CD4-positive, alpha-beta memory T cell (primary cell): ENCODE results near the gene TLL1. TPM values are rescaled to one million over a fixed set of nuclear protein-coding genes. Genes with fewer than 3 reads are reported as not detected.

Source experiments
- CTCF ChIA-PET: fragments of 350-600 bp; sonication (Branson Sonifier 250); formaldehyde crosslinking; loops from one replicate; lab custom pipeline; 2021; ENCODE audit warnings: inconsistent platforms; ENCODE audit not compliant: partially characterized antibody; lab: Charles Lee
- POLR2A ChIA-PET: fragments of 350-600 bp; sonication (Branson Sonifier 250); formaldehyde crosslinking; loops from one replicate; lab custom pipeline; 2021; ENCODE audit not compliant: partially characterized antibody; lab: Charles Lee
- DNase-seq, 5 donors: peaks; one replicate each; pipeline versions ENCODE4 v3.0.0 to v3.0.0-alpha.2; 2020 to 2022; ENCODE audit warnings: mixed read lengths in 1 of 5
- H3K27ac ChIP-seq: one replicate; pipeline ENCODE4 v1.7.0; 2013; ENCODE audit warnings: low read depth, low read length
- H3K27me3 ChIP-seq: 2 replicates; pipeline ENCODE4 v1.7.0; 2013; ENCODE audit warnings: mild to moderate bottlenecking, low read length, moderate library complexity; ENCODE audit not compliant: insufficient read depth
- H3K36me3 ChIP-seq: 2 replicates; pipeline ENCODE4 v1.7.0; 2013; ENCODE audit warnings: mild to moderate bottlenecking, low read length, moderate library complexity; ENCODE audit not compliant: insufficient read depth
- H3K4me1 ChIP-seq: 2 replicates; pipeline ENCODE4 v1.7.0; 2013; ENCODE audit warnings: mild to moderate bottlenecking, low read length, moderate library complexity; ENCODE audit not compliant: insufficient read depth
- H3K4me3 ChIP-seq, 2 donors: one replicate each; pipeline ENCODE4 v1.7.0; 2013; ENCODE audit warnings: low read length in 2 of 2, mild to moderate bottlenecking in 1 of 2
- H3K9me3 ChIP-seq, 2 donors: one replicate each; pipeline ENCODE4 v1.7.0; 2013; ENCODE audit warnings: low read length in 2 of 2, control low read depth in 1 of 2; ENCODE audit not compliant: control insufficient read depth in 1 of 2
- H3K27ac Mint-ChIP-seq, 7 donors: one replicate each; pipeline ENCODE4 v1.8.0; 2020 to 2021; ENCODE audit warnings: mixed read lengths in 7 of 7, mild to moderate bottlenecking in 6 of 7, inconsistent platforms in 3 of 7, moderate library complexity in 3 of 7
- H3K27me3 Mint-ChIP-seq, 2 donors: one replicate each; pipeline ENCODE4 v1.8.0; 2020 to 2021; ENCODE audit warnings: mixed read lengths in 2 of 2
- H3K36me3 Mint-ChIP-seq, 2 donors: one replicate each; pipeline ENCODE4 v1.8.0; 2020 to 2021; ENCODE audit warnings: mixed read lengths in 2 of 2, inconsistent platforms in 1 of 2, mild to moderate bottlenecking in 1 of 2
- H3K4me1 Mint-ChIP-seq, 4 donors: one replicate each; pipeline ENCODE4 v1.8.0; 2020 to 2021; ENCODE audit warnings: mixed read lengths in 4 of 4, mild to moderate bottlenecking in 1 of 4
- H3K4me3 Mint-ChIP-seq, 8 donors: one replicate each; pipeline ENCODE4 v1.8.0; 2020 to 2021; ENCODE audit warnings: mixed read lengths in 8 of 8, mild to moderate bottlenecking in 7 of 8, moderate library complexity in 6 of 8, inconsistent platforms in 3 of 8
- H3K9me3 Mint-ChIP-seq, 8 donors: one replicate each; pipeline ENCODE4 v1.8.0; 2020 to 2021; ENCODE audit warnings: mixed read lengths in 8 of 8, mild to moderate bottlenecking in 5 of 8, inconsistent platforms in 3 of 8, moderate library complexity in 1 of 8
- intact Hi-C: fragments of 100-400 bp; cut with micrococcal nuclease; formaldehyde crosslinking; loops from one replicate; pipeline ENCODE4 v1.15.1; 2023
- polyA plus RNA-seq, 2 donors: library from polyadenylated mRNA; unstranded; fragments of 300-500 nt; fragmentation: Illumina TruSeq; gene quantifications; one replicate each; pipeline ENCODE4 v1.2.3, GENCODE V29; 2021
- total RNA-seq, 2 experiments: library from RNA; stranded (reverse); gene quantifications; one replicate each; pipeline ENCODE4 v1.2.3, GENCODE V29; 2021

TLL1 gene
- total and polyA plus RNA-seq, 4 experiments from 2014 or later = not detected

GRCh38 chr4:165867961-165868360, 5.1 kb upstream of the TLL1 start:
- no peak overlapping the region for H3K4me3 Mint-ChIP-seq
- H3K36me3 Mint-ChIP-seq = no peaks in the 10 kb centered on the region
- H3K27ac Mint-ChIP-seq = no peak overlapping the region
- ChIA-PET CTCF (no interaction called here), POLR2A (no interaction called here)
- H3K9me3 ChIP-seq = no peaks in the 10 kb centered on the region
- DNase-seq = no peak
- no peaks in the 10 kb centered on the region for H3K4me1 ChIP-seq
- no peak overlapping the region for H3K27ac ChIP-seq
- H3K27me3 Mint-ChIP-seq = peaks cover 13 to 14% of the 10 kb centered on the region in 2 donors
- H3K27me3 ChIP-seq = no peaks in the 10 kb centered on the region
- no peak overlapping the region for H3K4me3 ChIP-seq
- H3K9me3 Mint-ChIP-seq = peaks cover 0 to 6% (median 0%) of the 10 kb centered on the region in 8 donors
- H3K36me3 ChIP-seq = no peaks in the 10 kb centered on the region
- H3K4me1 Mint-ChIP-seq = peaks cover 1 to 6% (median 3%) of the 10 kb centered on the region in 4 donors
- intact Hi-C loops = no loop called here

DNA sequence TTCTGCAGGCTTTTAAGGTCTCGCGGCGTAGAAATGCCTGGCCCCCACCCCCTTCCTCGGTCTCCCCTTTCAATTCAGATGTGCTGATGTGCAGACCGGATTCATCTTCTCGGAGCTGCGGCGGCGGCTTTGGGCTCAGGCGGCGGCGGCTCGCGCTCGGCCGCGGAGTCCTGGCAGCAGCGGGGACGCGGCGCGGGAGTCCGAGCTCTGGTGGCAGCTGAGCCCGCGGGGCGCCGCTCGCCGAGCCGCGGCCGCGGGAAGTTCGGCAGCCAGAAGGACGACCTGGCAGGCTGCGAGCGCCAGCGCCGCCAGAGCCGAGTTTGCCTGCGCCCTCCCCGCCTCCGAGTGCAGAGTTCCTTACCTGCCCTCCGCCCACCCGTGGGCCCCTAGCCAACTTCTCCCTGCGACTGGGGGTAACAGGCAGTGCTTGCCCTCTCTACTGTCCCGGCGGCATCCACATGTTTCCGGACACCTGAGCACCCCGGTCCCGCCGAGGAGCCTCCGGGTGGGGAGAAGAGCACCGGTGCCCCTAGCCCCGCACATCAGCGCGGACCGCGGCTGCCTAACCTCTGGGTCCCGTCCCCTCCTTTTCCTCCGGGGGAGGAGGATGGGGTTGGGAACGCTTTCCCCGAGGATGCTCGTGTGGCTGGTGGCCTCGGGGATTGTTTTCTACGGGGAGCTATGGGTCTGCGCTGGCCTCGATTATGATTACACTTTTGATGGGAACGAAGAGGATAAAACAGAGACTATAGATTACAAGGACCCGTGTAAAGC, 448 bp downstream of the TLL1 start:
- Histone ChIP-seq H3K27me3 (no peaks in the 10 kb centered on the region), H3K36me3 (no peaks in the 10 kb centered on the region), H3K27ac (no peak overlapping the region), H3K9me3 (no peaks in the 10 kb centered on the region), H3K4me3 (no peak overlapping the region), H3K4me1 (no peaks in the 10 kb centered on the region)
- intact Hi-C loops = no loop called here
- POLR2A ChIA-PET = no interaction called here
- peaks cover 5 to 15% (median 9%) of the 10 kb centered on the region in 4 donors for H3K4me1 Mint-ChIP-seq
- H3K36me3 Mint-ChIP-seq = no peaks in the 10 kb centered on the region
- H3K9me3 Mint-ChIP-seq = peaks cover 0 to 7% (median 0%) of the 10 kb centered on the region in 8 donors
- CTCF ChIA-PET = no interaction called here
- DNase-seq = no peak
- H3K27ac Mint-ChIP-seq = no peak overlapping the region
- peaks cover 30 to 35% of the 10 kb centered on the region in 2 donors for H3K27me3 Mint-ChIP-seq
- peak overlapping the region in 6 of 8 donors; percentile 6 to 75 (median 41) for H3K4me3 Mint-ChIP-seq

- peak overlapping the region in 5 of 8 donors; percentile 6 to 64 (median 52) for H3K4me3 Mint-ChIP-seq
- no peak overlapping the region for H3K27ac Mint-ChIP-seq
- H3K9me3 ChIP-seq = no peaks in the 10 kb centered on the region
- no peak overlapping the region for H3K27ac ChIP-seq
- CTCF ChIA-PET = no interaction called here
- H3K4me1 ChIP-seq = no peaks in the 10 kb centered on the region
- H3K27me3 Mint-ChIP-seq = peaks cover 30 to 35% of the 10 kb centered on the region in 2 donors
- POLR2A ChIA-PET = no interaction called here
- H3K36me3 ChIP-seq = no peaks in the 10 kb centered on the region
- no peaks in the 10 kb centered on the region for H3K27me3 ChIP-seq
- intact Hi-C loops = no loop called here
- DNase-seq = no peak
- H3K36me3 Mint-ChIP-seq = no peaks in the 10 kb centered on the region
- peaks cover 5 to 15% (median 9%) of the 10 kb centered on the region in 4 donors for H3K4me1 Mint-ChIP-seq
- peaks cover 0 to 7% (median 0%) of the 10 kb centered on the region in 8 donors for H3K9me3 Mint-ChIP-seq
- H3K4me3 ChIP-seq = no peak overlapping the region
Observed at GRCh38 chr4:165874072-165874790, 1.2 kb downstream of the TLL1 start.

GRCh38 chr4:165874791-165875371, 1.8 kb downstream of the TLL1 start:
- DNase-seq = no peak
- no peak overlapping the region for H3K27ac Mint-ChIP-seq
- Histone ChIP-seq H3K9me3 (no peaks in the 10 kb centered on the region), H3K4me1 (no peaks in the 10 kb centered on the region), H3K27me3 (no peaks in the 10 kb centered on the region), H3K27ac (no peak overlapping the region), H3K4me3 (no peak overlapping the region), H3K36me3 (no peaks in the 10 kb centered on the region)
- no peaks in the 10 kb centered on the region for H3K36me3 Mint-ChIP-seq
- H3K27me3 Mint-ChIP-seq = peaks cover 30 to 35% of the 10 kb centered on the region in 2 donors
- intact Hi-C loops = no loop called here
- CTCF ChIA-PET = no interaction called here
- peaks cover 5 to 15% (median 9%) of the 10 kb centered on the region in 4 donors for H3K4me1 Mint-ChIP-seq
- peaks cover 0 to 7% (median 0%) of the 10 kb centered on the region in 8 donors for H3K9me3 Mint-ChIP-seq
- peak overlapping the region in 2 of 8 donors; percentile 44 to 62 for H3K4me3 Mint-ChIP-seq
- POLR2A ChIA-PET = no interaction called here

GRCh38 chr4:165875446-165875845, 2.4 kb downstream of the TLL1 start:
- Histone ChIP-seq H3K27me3 (no peaks in the 10 kb centered on the region), H3K4me1 (no peaks in the 10 kb centered on the region), H3K4me3 (no peak overlapping the region), H3K27ac (no peak overlapping the region), H3K9me3 (no peaks in the 10 kb centered on the region), H3K36me3 (no peaks in the 10 kb centered on the region)
- CTCF ChIA-PET = no interaction called here
- intact Hi-C loops = no loop called here
- POLR2A ChIA-PET = no interaction called here
- no peak for DNase-seq
- no peaks in the 10 kb centered on the region for H3K36me3 Mint-ChIP-seq
- no peak overlapping the region for H3K27ac Mint-ChIP-seq
- H3K4me3 Mint-ChIP-seq = peak overlapping the region in 1 of 8 donors; percentile 36
- peaks cover 0 to 7% (median 0%) of the 10 kb centered on the region in 8 donors for H3K9me3 Mint-ChIP-seq
- peaks cover 5 to 15% (median 9%) of the 10 kb centered on the region in 4 donors for H3K4me1 Mint-ChIP-seq
- H3K27me3 Mint-ChIP-seq = peaks cover 28 to 33% of the 10 kb centered on the region in 2 donors

DNA sequence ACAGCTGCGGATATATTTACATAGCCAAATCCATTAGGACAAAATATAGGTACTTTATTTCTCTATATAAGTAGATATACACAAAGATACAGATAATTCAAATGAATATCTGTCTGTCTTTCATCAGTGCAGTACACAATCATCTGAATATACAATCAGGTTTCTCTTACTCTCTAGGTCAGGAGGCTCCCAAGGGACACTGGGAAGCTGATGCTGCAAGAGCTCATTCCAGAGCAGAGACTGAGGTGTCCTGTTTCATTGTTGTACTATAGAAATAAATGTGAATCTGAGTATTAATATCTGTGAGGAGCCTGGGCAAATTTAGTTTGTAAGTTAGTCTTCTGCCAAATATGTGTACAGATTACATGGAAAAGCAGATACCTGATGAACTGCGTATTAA, 4.2 kb downstream of the TLL1 start:
- no peak for DNase-seq
- Histone ChIP-seq H3K27me3 (no peaks in the 10 kb centered on the region), H3K36me3 (no peaks in the 10 kb centered on the region), H3K27ac (no peak overlapping the region), H3K4me3 (no peak overlapping the region), H3K4me1 (no peaks in the 10 kb centered on the region), H3K9me3 (no peaks in the 10 kb centered on the region)
- Mint-ChIP-seq H3K36me3 (no peaks in the 10 kb centered on the region), H3K27me3 (peaks cover 21 to 30% of the 10 kb centered on the region in 2 donors), H3K4me1 (peaks cover 5 to 15% (median 9%) of the 10 kb centered on the region in 4 donors), H3K4me3 (no peak overlapping the region), H3K27ac (no peak overlapping the region), H3K9me3 (peaks cover 0 to 9% (median 0%) of the 10 kb centered on the region in 8 donors)
- ChIA-PET POLR2A (no interaction called here), CTCF (no interaction called here)
- intact Hi-C loops = no loop called here

DNA sequence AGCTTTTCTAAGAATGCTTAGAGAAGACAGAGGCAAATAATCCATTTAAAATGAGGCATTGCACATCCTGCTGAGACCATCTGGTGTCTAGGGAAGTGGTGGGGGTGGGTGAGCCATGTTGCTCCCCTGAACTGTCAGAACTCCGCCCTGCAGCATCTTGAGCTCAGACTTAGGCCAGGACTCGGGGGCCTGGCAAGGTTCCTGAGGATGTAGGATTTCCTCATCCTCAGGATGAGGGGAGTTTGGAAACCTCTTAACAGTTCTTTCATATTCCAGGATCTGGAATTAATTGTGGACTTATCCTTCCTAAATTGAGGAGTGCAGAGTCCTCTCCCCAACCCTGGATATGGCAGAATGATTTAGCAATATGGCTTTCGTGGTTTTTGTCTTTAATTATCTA, 6.6 kb downstream of the TLL1 start:
- no peak overlapping the region for H3K27ac ChIP-seq
- intact Hi-C loops = no loop called here
- Mint-ChIP-seq H3K9me3 (peaks cover 0 to 4% (median 0%) of the 10 kb centered on the region in 8 donors), H3K4me1 (peaks cover 0 to 6% (median 3%) of the 10 kb centered on the region in 4 donors), H3K36me3 (no peaks in the 10 kb centered on the region), H3K4me3 (no peak overlapping the region), H3K27ac (no peak overlapping the region), H3K27me3 (peaks cover 12 to 13% of the 10 kb centered on the region in 2 donors)
- no peaks in the 10 kb centered on the region for H3K36me3 ChIP-seq
- CTCF ChIA-PET = no interaction called here
- DNase-seq = no peak
- POLR2A ChIA-PET = no interaction called here
- H3K27me3 ChIP-seq = no peaks in the 10 kb centered on the region
- H3K4me3 ChIP-seq = no peak overlapping the region
- no peaks in the 10 kb centered on the region for H3K9me3 ChIP-seq
- H3K4me1 ChIP-seq = no peaks in the 10 kb centered on the region
